Stimulated activated CD4-positive, alpha-beta T cell treated with anti-CD3 and anti-CD28 coated beads, Interleukin-1b, Interleukin-23, amount 100 ng/mL, for 1 hour (primary cell): ENCODE measurements around the gene HS2ST1.
"Not testable (repeated sequence)": the region's sequence is repeated elsewhere in the genome, so short reads cannot be mapped to it uniquely, and the experiment has no call there.

Experiments used
- DNase-seq, 2 donors: peaks; one replicate each; pipeline ENCODE4 v3.0.0-alpha.2; 2020; ENCODE audit warnings: low read depth in 2 of 2

The HS2ST1 gene

DNA sequence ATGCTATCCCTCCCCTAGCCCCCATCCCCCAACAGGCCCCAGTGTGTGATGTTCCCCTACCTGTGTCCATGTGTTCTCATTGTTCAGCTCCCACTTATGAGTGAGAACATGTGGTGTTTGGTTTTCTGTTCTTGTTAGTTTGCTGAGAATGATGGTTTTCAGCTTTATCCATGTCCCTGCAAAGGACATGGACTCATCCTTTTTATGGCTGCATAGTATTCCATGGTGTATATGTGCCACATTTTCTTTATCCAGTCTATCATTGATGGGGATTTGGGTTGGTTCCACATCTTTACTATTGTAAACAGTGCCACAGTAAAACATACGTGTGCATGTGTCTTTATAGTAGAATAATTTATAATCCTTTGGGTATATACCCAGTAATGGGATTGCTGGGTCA lies 152.3 kb downstream of the HS2ST1 start:
- not testable (repeated sequence) for DNase-seq

- DNase-seq: no peak
These were observed 158.0 kb downstream of the HS2ST1 start for GRCh38 chr1:87072411-87072810.

DNA sequence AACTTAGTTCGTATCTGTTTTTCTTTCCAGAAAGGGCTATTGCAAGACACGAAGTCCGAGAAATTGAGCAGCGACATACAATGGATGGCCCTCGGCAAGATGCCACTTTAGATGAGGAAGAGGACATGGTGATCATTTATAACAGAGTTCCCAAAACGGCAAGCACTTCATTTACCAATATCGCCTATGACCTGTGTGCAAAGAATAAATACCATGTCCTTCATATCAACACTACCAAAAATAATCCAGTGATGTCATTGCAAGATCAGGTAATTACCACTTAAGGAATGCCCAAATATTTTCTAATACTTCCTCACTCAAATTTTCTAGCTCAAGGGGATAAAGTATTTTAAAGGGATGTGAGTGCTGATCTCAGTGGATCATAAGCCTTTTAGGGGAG lies 158.5 kb downstream of the HS2ST1 start:
- no peak for DNase-seq

GRCh38 chr1:87074001-87074795 lies 159.8 kb downstream of the HS2ST1 start:
- DNase-seq: no peak

GRCh38 chr1:87077959-87078639 lies 163.7 kb downstream of the HS2ST1 start:
- no peak for DNase-seq

DNA sequence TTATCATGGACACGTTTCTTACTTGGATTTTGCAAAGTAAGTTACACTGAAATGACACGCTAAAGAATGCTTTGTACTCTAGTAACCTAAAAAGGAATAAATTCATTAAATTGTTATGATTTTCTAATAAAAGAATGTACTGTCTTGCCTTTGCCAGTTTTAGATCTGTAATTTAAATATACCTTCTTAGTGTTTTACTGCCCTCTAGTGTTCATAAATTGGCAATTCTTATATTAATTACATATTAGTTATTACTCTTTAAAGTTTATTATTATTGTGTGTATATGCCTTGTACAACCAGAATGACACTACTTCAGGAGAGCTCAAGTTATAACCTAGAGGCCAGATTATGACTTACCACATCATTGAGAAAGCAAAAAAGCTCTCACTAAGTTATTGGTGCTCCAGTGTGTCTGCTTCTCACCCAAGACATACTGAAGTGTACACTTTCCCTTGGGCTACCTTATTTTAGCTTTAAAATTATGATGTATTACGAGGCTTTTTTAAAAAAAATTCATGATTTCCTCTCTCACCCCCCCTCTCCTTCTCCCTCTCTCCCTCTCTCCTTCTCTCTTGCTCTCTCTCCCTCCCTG lies 169.9 kb downstream of the HS2ST1 start:
- DNase-seq: no peak

DNA sequence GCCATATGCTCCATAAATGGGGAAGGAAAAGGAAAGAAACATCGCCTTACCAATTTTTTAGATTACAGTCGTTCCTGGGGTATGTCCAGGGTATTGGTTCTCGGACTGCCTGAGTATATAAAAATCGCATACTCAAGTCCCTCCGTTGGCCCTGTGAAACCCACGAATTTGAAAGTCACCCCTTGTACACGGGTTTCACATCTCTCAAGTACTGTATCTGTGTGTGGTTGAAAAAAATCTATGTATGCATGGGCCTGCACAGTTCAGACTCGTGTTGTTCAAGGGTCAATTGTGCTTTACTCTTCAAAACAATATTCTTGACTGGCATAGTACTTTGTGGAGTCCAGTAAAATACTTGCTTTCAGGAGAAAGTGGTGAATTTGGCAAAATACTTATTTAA lies 171.7 kb downstream of the HS2ST1 start:
- DNase-seq: no peak

GRCh38 chr1:87089070-87089736 lies 174.8 kb downstream of the HS2ST1 start:
- DNase-seq: no peak

DNA sequence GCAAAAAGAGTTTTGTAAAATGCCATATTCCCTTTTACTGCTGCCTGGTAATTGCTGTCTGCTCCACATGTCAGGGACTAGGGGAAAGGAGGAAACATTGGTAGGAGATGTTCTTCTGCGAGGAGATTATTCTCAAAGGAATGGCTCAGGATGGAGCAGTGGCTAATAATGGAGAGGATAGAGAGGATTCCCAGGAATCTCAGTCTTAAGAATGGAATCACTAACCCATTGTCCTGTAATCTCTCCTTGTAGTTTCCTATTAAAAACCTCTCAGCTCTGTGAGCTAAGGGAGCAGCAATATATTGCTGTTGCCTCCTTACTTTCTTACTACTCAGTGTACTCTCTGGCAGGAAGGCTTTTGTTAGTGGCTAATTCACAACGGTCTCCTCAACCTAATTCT lies 175.4 kb downstream of the HS2ST1 start:
- DNase-seq: no peak

GRCh38 chr1:87091425-87091824 lies 177.0 kb downstream of the HS2ST1 start:
- no peak for DNase-seq

DNA sequence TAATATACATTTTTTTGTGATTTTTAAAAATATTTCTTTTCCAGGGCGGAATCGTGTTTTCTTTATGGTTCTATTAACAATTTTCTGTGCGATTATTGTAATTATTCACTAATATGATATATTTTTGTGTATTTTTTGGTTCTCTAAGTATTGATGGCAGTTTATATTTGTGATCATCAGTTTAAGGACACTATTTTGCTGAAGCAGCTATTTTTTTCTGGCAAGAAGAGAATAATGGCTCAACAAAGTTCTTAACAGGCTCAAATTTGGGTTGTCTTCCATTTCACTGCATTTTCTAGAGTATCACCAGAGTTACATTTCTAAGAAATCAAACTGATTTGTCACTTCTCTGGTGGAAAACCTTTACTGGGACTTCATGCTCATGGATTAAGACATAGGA lies 178.4 kb downstream of the HS2ST1 start:
- no peak for DNase-seq

- DNase-seq: no peak
These were observed 178.9 kb downstream of the HS2ST1 start for GRCh38 chr1:87093286-87093685.

GRCh38 chr1:87094238-87094637 lies 179.8 kb downstream of the HS2ST1 start:
- no peak for DNase-seq

- no peak for DNase-seq
These were observed 185.8 kb downstream of the HS2ST1 start for GRCh38 chr1:87100271-87100670.

GRCh38 chr1:87103074-87103473 lies 188.6 kb downstream of the HS2ST1 start:
- DNase-seq: no peak

DNA sequence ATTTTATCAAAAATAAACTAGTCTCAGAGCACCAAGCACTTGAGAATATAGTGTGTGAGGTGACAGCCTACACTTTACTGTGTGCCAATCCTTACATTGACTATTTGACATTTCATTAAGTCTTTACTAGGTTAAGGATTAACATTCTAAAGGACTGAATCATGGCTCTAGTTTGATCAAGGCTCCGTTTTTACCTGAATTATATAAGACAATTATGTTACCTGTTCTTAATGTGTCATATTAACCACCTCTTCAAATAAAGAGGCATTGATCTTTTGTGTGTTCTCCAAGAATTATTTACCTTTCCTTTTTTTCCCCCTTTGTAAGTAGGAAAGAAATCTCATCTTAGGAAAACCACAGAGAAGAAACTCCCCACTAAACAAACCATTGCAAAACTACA lies 189.7 kb downstream of the HS2ST1 start:
- DNase-seq: no peak

GRCh38 chr1:87104945-87105344 lies 190.5 kb downstream of the HS2ST1 start:
- DNase-seq: no peak

DNA sequence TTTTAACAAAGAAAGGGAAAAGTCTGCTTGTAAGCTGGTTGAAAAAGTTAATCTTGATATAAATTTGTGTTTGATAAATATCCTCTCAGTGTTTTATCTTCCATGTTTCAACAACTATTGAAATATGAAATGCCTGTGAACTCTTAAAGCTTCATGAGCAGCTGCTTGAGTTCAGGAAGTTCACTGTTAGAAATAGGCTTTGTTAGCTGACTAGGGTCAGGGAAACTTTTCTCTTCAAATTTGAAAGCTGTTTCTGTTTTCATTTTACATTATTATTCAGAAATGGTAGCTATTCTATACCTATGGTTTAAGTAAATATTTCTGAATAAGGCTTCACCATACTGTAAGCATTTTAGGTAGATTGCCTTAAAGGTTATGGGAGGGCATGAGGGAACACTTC lies 191.7 kb downstream of the HS2ST1 start:
- DNase-seq: no peak

DNA sequence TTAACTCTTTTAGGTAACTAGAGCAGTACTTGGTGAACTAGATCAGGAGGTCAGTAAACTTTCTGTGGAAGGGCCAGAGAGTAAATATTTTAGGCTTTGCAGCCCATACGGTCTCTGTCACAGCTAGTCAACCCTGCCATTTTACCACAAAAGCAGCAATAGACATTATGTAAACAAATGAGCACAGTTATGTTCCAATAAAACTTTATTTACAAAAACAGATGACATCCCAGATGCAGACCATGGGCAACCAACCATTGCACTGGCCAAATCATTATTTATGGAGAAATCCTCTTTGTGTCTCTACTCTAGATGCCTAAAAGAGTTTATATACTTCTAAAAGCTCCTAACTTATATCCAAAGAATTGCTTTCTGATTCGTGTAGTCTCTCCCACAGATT lies 192.4 kb downstream of the HS2ST1 start:
- DNase-seq: no peak

DNA sequence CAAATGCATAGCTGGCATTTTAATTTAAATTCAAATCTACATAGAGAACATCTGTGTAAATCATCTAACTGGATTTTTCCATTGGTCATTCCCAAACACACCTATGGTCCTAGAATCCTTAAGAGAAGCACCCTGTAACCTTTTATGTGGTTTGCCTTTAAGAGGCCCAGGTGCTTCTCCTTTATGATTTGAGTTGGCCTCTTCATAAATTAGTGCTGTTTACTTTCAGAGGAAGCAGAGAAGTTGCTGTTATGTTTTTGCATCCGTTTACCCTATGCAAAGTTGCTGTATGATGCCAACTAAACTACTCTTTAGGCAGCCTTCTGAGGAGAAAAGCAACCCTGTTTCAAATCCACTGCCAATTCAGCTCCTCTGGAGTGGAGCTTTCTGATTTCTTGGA lies 193.8 kb downstream of the HS2ST1 start:
- DNase-seq: no peak

- DNase-seq: no peak
These were observed 194.5 kb downstream of the HS2ST1 start for GRCh38 chr1:87108814-87109411.
